Kidney tubule cell (primary cell): ENCODE results near the gene MLN.

Source experiments
- DNase-seq: peaks from one replicate; pipeline ENCODE4 v3.0.0-alpha.2; 2018; ENCODE audit warnings: low spot score

The MLN gene

DNA sequence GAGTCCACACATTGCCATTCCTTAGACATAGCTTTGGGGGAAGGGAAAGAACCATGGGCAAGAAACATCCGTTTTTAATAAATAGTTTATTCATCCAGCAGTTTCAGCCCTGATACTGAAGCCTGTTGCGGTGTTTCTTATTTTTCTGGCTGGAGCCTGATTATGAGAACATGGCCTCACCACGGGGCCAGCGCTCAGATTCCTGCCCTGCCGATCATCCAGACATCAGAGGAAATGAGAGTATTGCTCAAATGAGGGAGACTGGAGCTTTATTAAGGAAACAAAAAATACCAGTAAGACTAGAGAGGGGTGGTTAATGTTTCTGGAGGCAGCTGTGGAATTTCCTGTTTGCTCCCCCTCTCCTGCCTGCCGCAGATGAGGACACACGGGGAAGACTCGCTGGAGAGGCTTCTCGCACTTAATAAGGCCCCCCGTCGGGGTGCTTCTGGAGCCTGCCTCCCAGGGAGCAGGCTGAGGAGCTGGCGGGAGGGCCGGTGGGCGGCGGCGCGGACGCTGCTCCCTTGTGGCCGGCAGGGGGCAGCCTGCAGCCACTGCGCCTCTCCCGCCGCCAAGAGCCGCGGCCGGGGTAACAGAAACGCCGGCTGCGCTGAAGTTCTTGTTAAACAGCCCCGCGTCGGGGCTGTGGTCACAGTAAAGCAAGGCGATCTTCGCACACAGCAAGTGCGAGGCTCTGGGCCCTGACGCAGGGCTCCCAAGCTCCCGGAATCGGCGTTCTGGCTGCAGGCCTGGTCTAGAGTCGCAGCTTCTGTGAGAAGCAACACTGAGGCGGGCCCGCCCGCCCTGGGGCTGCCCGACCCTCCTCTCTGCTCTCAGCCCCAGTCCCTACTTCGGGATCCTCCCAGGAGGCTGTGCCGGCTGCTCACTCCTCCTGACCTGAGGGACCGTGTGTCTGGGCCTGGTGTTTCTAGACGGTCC, 32.4 kb downstream of the MLN start:
- peak; percentile 96 for DNase-seq

DNA sequence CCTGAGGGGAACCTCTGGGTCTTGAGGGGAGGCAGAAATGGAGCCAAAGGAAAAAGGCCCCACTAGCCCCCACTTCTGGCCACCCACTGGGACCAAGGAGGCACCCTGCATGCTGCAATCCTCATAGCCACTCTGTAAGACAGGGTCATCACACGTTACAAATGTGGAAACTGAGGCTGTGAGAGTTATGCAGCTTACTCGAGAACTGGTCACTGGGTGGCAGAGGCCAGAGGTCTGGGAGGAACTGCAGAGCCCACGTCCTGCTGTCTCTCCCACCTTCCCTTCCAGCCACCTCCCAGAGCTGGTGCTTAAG, 33.0 kb downstream of the MLN start:
- DNase-seq, result no peak

DNA sequence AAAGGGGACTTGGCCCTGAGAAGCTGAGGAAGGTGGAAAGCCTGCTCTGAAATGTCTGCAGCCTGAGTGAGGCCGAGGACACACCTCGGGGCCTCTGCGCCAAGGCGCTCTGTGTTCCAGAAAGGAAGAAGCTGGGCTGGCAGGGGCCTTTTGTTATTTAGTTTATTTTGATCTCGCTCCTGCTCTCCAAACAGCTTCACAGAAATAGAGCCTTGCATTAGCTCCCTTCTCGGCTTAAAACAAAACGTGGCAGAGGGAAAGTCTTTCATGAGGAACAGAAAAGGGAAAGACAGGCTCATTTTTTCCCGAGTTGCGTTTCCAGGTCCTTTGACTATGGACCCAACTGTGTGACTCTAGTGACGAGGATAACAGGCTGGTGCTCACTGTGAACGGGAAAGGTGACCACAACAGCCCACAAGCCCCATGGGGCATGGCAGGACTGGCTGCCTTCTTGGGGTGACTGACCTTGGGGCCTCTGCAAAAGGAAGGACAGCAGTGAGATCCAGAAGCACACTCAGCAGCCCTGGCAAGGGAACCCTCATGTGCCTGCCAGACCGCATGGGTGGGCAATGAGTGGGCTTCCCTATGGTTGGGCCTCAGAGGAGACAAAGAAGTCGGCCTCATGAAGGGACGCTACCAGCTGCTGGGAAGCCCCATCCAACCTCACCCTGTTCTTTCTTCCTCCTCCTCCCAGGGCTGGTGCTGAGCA, 33.5 kb downstream of the MLN start:
- no peak for DNase-seq

DNA sequence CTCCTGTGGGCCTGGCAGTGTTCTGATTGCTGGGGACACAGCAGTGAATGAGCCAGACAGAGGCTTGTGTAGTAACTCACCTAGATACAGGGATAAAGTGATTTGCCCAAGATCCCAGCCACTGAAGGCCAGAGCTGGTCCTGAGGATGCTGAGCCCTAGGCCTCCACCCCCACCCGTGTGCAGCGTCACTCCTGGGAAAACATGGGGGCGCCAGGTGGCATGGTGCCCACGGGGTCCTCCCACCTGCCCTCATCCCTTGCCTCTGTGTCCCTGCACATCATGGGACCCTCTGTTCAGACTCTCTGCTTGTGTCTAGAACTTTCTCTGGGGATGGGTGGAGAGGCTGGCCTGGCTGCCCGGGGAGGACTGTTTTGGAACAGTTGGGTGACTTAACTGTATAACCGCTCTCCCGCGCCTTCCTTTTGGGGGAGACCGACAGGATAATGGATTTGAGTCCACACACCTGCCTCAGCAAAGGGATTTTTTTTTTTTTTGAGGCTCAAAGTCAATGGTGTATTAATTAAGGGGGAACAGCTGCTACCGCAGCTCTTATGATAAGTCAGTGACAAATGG, 34.5 kb downstream of the MLN start:
- no peak for DNase-seq

DNA sequence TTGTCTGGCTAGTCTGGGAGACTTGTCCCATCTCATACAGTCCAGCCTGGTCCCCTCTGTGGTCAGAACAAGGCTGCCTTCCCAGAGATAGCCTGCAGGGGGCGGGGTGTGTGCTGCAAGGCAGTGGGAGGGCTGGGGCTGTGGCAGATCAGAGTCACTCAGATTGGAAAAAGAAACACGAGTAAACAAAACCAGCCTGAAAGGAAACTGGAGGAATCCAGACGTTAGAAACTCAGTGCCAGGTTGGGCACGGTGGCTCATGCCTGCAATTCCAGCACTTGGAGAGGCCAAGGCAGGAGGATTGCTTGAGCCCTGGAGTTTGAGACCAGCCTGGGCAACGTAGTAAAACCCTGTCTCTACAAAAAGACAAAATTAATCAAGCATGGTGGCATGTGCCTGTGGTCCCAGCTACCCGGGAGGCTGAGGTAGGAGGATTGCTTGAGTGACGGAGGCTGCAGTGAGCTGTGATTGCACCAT, 35.1 kb downstream of the MLN start:
- DNase-seq, result peak; percentile 76

DNA sequence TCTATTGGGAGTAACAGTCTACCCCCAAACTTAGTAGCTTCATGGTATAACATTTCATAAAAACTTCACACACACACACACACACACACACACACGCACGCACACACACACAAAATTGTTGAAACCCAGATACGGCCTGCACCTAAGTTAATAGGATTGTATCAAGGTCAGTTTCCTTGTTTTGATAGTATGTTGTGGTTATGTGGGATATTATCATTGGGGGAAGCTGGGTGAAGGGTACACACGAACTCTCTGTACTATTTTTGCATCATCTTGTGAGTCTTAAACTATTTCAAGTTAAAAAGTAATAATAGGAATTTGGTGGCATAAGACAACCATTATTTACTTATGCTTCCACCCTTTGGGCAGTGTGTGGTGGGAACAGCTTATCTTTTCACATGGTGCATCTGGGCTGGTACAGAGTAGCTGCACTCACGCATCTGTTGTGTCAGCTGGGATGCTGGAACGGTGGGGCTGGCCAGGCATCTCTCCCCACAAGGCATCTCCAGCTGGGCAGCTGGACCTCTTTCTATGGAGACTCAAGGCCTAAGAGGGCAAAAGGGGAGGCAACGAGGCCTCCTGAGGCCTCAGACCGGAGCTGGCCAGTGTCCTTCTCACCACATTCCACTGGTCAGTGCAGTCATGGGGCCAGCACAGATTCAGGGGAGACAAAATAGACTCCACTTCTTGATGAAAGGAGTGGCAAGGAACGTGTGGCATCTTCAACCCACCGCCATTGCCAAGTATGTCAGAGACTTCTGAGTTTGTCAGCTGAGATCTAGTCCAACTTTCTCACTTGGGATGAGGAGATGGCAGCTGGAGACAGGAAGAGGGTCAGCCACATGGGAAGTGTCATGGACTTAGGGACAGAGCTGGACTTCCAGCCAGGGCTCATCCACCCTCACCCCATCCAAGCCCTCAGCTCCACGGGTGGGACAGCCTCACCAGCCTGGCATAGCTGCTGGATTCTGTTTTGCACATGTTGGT, 36.6 kb downstream of the MLN start:
- DNase-seq, result no peak

DNA sequence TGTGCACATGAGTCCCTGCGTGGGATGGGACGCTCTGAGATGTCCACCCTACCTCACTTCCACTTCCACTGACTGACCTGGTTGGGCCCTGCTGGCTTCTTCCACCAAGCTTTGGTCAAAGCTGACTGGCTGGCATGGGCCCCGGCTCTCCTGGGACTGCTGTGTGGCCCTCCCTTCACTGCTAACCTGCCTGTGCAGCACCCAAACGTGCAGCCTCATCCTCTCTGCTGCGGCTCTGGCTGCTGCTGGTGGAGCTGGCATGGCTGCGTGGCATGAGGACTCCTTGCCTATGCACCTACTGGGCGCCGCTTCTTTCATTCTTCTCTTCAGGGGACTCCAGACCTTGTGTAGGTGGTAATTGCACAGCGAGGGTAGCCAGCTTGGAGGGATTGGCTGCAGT, 38.4 kb downstream of the MLN start:
- no peak for DNase-seq

DNA sequence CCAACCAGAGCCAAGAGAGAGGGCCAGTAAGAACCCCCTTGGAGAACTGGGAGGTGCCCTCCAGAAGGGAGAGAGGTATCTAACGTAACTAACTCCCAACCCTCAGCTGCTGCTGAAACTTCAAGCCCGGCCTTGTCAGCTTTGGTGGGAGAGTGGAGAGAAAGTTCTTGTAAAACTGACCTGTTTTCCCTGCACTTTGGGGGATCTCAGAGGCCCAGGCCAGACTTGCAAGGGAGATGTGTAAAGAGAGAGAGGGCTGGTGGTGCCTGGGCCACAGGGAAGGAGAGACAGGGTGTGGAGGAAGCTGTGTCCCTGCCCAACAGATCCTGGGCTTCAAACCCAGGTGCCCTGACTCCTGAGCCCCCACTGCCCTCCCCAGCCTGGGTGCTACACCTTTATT, 39.8 kb downstream of the MLN start:
- DNase-seq, result no peak

DNA sequence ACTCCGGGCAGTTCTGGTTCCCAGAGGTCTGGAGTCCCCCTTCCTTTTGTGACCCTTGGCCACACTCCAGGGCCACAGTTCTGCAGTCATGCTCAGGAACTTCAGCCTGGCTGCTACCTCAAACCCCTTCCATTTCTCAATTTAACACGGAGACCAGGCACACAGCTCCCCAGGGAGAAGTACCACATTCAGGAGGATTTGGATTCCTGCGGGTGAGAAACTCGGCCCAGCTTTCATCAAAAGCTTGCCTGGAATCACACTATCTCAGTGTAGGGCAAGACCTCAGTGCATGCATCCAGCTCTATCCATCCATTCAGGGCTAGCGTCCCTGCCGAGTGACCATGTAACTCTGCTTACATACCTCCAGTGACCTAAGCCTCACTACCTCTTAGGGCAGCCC, 40.3 kb downstream of the MLN start:
- no peak for DNase-seq

DNA sequence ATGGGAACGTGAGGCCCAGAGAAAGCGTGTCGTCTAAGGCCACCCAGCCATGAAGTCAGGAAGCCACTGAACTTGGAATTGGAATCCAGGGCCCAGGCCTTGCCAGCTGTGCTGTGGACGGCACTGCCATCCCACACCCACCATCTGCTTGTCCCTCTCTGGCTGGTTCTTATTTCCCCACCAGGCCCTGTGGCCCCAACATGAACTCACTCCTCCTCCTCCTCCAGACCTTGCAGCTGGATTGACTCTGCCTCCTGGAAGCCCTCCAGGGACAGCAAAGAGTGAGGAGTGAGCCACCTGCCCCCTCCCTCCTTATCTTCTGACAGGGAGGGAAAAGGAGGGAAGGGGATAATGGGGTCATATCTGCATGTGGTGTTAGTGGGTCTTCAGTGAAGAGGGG, 41.1 kb downstream of the MLN start:
- no peak for DNase-seq

DNA sequence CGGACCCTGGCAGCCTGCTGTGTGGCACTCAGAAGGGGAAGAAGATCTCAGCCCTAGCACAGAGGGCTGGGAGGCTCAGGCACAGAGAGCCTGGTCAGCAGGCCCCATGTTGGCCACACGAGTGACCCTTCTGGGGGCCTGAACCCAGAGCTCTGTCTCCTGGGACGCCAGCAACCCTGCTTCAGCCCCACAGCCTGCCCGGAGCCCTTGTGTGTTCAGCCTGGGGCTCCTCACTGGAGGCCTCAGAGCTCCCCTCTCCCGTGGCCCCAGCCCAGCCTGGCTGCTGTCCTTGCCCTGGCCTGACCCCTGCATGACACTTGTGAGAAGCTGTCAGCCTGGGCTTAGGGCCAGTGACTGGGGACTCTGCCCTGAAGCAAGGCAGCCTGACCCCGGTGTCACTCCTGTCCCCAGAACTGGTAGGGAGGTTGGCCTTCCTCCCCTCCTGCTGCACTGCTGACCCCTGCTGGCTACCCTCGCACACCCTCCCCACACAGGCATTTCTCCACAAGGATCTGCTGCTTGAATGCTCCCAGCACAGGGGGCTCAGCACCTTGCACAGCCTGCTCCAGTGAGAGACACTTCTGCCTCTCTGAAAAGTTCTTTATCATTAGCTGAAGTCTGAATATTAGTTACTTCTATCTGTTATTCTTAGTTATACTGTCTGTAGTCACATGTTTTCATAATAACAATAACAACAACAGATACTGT, 41.7 kb downstream of the MLN start:
- peak; percentile 59 for DNase-seq

DNA sequence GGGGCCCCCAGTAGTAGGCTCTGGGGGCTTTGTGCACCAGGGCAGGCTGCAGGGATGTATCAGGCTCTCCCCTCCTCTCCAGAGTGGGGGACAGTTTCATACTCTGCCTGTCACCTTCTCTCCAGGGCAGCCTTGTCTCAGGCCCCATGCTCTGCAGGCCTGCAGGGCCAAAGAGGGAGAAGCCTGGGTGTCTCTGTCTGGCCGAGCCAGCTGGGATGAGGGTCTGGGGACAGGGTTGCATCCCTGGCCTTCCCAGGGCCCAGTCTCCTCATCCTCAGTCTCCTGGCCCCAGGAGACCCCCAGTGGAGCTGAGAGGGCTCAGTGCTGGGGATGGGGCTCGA, 42.3 kb downstream of the MLN start:
- DNase-seq, result no peak

DNA sequence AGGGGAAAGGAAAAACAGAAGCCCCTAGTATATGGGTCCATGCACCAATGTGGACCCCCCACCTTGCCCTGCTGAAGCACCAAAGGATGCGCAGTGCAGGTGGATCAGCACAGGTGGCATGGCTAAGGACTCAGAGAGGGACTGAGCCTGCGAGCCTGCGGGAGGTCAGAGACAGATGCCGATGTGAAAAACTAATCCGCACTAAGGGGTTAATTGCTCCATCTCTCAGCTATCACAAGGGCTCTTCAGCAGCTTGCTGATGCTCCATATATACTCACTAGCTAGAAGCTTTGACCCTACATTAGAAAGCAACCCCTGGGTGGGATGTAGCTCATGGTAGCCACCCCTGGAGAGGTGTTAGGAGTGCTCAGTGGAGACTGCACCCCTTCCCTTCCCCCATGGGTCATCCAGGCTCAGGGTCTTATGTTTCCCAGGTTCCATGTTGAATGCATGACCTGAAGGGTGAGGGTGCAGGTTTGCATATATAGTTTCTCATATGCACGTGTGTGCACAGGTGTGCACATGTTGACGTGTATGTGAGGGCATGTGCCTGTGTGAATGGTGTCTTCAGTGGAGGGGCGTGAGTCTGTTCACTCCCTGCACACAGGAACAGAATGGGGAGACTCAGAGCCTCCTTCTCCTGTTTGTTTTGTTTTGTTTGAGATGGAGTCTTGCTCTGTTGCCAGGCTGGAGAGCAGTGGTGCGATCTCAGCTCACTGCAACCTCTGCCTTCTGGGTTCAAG, 43.7 kb downstream of the MLN start:
- no peak for DNase-seq

DNA sequence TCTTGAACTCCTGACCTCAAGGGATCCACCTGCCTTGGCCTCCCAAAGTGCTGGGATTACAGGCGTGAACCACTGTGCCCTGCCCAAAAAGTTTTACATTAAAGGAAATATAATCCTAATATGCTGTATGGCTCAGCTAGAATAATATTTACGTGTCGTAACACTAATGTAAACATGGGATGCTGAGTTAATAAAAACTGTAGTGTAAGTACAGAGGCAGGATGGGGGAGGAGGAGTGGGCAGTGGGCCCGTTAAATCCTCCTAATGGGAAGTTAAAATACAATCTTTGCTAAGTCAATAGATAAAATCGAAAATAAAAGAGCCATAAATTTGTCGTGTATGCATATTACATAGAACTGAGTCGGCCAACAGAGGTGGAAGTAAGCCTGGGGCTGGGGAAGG, 45.0 kb downstream of the MLN start:
- DNase-seq, result no peak

DNA sequence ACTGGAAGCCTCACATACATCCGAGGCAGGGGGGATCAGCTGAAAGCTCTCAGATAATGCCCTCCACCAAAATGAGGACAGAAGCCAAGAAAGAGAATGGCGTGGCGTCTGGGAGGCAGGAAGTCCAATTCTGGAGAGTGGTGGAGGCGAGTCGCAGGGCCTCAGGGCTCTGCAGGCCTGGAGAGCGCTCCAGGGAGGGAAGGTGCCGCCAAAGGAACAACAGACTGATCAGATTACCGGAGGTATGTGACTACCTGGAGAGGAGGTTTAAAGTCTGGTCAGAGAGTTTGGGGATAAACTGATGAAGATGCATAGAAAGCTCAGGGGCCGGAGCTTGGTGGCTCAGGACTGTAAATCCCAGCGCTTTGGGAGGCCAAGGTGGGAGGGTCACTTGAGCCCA, 45.9 kb downstream of the MLN start:
- no peak for DNase-seq

DNA sequence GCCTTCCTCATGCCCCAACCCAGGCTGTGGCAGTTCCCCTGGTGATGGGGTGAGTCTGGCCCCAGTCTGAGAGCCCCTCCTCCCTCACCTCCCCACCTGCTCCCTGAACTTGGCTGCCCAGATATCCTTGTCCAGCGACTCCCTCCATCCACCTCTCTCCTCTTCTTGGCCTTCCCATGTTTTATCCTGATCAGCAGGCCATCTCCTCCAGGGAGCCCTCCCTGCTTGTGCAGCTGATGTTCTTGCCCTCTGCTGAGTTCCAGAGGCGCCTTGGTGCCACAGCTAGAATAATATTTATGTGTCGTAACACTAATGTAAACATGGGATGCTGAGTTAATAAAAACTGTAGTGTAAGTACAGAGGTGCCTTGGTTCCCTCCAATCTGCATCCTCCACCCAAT, 46.7 kb downstream of the MLN start:
- DNase-seq, result no peak

DNA sequence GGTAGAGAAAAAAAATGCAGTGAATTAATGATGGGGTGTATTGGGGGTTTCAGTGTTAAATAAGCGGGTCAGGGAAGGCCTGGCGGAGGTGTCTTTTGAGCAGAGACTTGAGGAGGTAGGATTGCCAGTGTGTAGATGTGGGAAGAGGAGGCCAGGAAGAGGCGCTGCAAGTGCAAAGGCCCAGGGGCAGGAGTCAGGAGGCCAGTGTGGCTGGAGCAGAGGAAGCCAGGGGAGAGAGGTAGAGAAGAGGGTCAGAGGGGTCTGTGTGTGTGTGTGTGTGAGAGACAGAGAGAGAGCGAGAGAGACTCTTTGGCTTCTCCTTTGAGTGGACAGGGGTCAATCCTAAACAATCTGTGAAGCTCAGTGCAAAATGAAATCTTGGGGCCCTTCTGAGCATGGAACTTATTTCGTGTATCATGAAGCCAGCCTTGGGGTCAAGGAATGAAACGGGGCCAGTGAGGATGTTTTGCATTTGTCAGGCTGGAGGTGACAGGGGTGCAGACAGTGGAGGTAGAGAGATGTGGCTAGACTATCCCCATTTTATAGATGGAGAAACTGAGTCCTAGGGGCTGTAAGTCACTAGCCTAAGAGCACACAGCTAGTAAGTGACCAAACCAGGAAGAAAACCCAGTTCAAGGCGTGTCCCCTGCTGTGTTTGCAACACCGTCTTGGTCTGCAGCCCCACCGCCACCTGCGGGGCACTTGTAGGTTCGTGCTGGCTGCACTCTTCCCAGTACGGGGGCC, 47.4 kb downstream of the MLN start:
- no peak for DNase-seq

DNA sequence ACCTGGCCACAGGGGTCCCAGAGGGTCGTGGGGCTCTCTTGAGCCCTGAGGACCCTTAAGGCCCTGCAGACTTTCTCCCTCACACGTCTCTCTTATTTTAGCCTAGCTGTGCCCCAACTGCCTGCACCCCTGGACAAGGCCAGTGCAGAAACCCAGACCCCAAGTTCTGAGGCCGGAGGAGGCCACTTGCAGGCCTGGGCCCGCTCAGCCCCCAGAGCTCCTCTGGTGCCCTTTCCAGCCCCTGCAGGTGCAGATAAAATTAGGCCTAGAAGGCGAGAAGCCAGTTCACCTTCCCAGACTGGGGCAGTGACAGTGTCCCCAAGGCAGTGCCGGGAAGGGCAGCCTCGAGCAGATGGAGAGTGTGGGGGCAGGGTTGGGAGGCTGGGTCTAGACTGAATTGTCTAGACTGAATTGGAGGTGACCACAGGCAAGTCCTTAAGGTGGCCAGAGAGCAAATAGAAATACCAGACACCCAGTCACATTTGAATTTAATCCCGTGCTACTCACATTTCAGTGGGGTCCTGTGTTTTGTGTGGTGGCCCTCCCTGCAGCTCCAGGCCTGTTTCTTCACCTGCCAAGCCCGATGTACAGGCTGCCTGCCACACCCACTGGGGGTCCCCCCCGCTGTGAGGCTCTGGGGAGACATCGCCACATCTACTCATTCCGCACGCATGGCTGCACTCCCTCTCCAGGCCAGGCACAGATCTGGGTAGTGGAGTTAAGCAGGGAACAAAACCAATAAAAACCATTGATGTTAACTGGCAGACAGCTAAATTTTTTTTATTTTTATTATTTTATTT, 48.5 kb downstream of the MLN start:
- DNase-seq, result peak; percentile 44

DNA sequence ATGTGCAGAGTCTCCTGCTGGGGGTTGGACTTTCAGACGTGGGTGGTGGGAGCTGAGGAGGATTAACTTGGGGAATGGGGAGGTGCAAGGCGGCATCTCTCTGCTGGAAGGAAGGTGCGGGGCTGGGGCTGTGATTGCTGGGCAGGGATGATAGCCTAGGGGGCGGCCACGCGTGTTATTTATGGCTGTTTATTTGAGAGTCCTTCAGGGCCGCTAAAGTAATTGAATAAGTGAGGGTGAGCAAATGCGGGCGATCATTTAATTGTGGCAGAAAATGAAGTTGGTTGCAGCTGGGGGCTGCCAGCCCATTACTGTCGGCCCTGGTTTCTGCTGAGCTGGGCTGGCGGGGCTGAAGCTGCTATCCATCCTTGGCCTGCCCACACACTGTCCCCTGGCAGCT, 49.6 kb downstream of the MLN start:
- DNase-seq, result no peak
